Bone marrow (tissue), 2 donors: ENCODE data around the gene MYO5C.
"Not testable (repeated sequence)": the region's sequence is repeated elsewhere in the genome, so short reads cannot be mapped to it uniquely, and the experiment has no call there.

Experiments
- DNase-seq, 2 donors: peaks; one replicate each; lab custom pipeline; 2025; lab: John Stamatoyannopoulos, UW

The MYO5C gene

DNA sequence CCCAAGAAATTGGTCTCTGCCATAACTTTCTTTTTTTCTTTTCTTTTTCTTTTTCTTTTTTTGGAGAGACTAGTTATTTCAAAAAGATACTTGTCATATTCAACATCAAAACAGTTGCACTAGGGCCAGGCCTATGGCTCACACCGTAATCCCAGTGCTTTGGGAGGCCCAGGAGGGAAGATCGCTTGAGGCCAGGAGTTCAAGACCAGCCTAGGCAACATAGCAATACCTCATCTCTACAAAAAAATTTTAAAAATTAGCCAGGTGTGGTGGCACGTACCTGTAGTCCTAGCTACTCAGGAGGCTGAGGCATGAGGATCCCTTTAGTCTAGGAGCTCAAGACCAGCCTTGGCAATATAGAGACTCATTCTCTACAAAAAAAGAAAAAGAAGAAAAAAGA is 55.4 kb downstream of the MYO5C start:
- DNase-seq, result no peak

DNA sequence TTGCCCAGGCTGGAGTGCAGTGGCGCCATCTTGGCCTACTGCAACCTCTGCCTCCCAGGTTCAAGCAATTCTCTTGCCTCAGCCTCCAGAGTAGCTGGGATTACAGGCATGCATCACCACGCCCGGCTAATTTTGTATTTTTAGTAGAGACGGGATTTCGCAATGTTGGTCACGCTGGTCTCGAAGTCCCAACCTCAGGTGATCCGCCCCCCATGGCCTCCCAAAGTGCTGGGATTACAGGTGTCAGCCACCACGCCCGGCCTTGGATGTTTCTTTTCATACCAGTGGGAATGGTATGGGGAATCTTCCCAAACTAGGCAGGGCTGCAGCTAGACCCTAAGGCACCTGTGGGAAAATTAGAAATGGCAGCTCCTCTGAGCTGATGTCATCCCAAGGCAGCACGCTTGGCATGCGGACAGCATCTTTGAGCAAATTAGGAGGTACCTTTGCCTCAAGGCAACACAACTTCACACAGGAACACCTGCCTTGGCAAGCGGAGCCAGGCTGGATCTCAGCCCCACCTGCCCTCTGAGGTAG is 56.5 kb downstream of the MYO5C start:
- not testable (repeated sequence) for DNase-seq

DNA sequence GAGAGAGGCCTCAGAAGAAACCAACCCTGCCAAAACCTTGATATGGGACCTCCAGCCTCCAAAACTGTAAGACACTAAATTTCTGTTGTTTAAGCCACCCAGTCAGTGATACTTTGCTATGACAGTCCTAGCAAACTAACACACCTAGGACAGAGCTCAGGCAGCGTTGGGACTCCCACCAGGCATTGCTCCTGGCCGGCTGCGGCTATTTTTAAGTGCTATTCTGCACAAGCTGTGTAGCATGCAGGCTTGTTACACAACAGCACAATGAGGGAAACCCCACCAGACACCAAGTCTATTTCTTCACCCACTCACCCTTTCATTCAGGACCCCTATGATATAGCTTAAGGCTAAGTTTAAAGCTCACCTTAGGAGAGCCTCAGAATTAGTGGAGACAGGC is 57.5 kb downstream of the MYO5C start:
- no peak for DNase-seq

DNA sequence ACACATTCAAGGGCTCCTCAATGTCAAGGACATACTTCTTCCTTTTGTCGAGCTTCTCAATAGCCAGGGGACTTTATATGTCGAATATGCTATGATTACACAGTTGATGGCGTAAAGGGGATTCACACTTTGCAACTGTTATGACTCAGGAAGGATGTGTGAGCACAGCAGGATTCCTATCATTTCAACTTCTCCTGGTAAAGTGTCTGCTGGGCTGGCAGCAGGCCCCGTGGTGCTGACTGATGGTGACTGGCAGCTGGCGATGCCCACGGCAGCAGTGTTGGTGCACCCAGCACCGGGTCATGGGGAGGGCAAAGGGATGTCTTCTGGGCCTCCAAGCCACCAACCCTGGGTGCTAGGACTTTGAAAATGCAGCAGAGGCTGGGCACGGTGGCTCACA is 59.6 kb downstream of the MYO5C start:
- peak in 1 of 2 donors; percentile 6 for DNase-seq

DNA sequence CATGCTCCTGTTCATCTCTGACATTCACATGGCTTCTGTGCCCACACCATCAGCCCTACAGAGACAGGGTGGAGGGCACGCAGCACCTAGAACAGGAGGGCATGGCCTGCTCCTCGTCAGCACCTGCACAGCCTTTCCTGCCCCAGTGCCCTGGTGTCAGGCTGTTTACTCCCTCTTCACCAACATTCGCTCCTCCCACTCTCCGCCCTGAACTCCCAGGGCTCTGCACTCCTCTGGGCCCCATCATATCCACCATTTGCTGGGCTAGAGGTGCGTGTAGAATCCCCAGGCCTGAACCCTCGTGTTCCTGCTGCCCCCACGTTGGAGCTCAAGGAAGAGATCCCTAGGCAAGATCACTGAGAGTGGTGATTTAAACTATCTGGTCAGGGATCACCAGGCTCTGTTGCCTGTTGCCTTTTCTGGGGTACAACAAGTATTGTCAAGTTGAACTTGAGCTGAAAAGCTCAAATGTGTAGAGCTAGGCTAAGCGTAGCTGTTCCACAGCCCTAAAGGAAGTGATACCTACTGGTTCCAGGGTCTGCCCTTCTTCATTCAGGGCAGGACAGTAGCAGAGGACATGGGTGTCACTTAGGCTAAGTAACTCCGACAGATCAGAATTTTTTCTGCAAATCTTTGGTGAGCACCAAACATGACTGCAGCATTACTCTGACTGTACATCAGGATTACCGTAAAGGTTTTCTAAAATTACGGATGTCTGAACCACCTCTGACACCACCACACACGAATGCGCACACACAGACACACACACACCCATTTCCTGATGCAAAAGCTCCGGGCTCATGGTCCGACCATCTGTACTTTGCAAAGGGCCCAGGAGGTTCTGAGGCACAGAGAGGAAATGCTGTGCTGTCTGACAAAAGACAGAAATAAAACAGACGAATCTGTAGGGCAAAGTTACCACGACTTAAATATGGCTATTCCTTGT is 60.7 kb downstream of the MYO5C start:
- DNase-seq, result peak in 1 of 2 donors; percentile 8

DNA sequence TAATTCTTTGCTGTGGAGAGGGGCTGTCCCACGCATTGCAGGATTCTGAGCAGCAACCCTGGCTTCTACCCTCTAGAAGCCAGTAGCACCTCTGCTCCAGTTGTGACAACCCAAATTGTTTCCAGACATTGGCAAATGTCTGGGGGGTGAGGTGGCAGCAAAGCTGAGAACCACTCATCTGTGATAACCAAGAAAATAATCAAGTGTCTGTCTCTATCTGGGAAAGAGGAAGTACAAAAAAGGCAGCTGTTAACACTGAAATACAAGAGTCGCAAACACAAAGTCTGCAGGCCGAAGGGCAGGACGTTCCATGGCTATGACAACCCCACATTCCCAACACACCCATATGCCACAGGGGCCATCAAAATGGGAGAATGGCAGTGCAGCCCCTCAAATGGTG is 62.2 kb downstream of the MYO5C start:
- peak in 1 of 2 donors; percentile 75 for DNase-seq

DNA sequence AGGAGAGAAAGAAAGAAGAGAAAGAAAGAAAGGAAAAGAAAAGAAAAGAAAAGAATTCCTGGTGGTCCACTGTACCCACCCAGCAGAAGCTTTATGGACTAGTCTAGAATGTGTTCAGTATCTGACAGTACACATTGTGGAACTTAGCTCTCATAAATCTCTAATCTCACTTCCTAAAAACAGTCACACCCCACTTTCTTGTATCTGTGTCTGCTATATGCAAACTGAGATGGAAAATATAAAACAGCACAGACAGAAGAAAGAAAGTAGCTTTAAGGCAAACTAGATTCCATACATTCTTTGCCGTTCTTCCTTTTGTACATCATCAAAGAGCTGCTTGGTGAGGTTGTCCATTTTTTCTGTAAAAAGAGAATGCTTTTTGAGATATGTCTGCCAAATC is 63.3 kb downstream of the MYO5C start:
- peak in 1 of 2 donors; percentile 57 for DNase-seq

DNA sequence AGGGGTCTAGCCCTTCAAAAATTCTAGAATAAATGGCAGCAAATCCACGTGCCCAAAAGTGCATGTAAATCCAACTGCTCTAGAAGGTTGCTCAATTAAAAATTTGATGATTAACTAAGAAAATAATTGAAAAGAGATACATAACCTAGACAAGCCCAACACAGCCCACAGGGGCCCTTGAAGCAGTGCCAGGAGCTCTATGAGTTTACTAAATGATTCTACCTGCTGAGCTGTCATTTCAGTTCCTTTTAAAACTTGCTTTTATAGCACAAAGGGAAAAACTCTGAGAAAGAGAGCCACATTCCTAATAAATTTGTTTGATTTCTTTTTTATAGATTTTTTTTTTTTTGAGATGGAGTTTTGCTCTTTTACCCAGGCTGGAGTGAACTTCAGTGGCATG is 65.5 kb downstream of the MYO5C start:
- no peak for DNase-seq

DNA sequence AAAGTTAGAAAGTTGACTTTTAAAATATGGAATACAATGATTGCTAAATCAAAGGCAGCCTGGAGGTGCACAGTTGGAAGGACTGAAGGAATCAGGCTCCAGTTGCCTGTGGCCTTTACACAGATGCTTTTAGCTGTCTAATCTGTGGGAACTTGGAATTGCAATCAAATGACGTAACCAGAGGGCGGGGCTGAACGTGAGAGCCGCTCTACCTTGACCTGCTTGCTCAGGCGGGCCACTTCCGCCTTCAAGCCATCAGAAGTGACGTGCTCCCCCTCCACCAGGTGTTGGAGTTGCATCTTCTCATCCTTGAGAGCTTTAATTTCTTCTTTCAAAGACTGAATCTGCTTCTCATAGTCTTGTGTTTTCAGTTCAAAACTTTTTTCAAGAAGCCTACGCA is 66.7 kb downstream of the MYO5C start:
- no peak for DNase-seq

DNA sequence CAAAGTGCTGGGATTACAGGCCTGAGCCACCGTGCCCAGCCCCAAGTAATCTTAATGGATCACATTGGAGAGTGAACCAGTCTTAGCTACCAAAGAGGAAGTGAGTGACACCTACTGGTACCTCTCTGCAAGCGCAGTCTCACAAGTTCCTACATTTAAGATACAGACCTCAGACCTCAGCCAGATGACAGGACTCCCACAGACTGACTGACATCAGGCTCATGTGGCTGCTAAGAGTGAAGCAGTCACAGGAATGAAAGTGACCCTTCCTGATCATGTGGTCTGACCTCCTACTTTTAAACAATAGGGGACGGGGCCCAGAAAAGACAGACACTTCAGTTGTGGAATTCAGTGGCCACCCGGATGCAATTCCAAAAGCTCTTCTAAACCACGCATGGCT is 68.1 kb downstream of the MYO5C start:
- DNase-seq, result peak in 1 of 2 donors; percentile 60

DNA sequence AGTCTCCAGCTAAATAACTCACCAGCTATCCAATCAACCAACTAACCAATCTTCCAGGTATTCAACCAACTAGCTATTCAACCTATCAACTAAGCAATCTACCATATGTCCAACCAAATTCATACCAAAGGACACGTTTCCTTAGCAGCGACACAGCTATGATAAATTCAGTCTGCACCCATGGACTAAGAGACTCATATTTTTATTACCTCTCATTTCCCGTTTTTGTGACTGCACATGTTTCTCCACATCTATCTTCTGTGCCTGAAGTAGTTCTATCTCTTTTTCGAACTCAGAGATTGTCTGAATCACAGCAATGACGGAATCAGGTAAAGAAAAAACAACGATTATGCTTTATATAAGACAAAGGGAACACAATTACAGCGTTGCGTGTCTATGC is 70.4 kb downstream of the MYO5C start:
- no peak for DNase-seq

DNA sequence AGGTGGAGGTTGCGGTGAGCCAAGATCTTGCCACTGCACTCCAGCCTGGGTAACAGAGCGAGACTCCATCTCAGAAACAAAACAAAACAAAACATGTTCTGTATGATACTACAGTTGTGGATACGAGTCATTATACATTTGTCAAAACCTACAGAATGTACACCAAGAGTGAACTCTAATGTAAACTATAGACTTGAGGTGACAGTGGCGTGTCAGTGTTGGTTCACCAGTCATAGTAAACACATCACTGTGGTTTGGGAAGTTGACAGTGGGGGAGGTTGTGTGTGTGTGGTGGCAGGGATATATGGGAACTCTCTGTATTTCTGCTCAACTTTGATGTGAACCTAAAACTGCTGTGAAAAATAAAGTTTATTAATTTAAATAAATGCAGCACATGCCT is 71.4 kb downstream of the MYO5C start:
- no peak for DNase-seq

DNA sequence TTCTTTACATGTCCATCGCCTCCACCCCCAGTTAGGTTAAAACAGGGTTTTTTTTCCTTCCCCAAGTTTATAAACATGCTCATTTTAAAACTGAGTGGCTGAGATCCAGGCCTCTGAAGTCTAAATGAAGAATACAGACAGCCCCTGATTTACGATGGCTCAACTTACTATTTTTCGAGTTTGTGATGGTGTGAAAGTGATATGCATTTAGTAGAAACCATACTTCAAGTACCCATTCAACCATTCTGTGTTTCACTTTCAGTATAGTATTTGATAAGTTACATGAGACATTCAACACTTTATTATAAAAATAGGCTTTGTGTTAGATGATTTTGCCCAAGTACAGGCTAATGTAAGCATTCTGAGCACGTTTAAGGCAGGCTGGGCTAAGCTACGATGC is 73.9 kb downstream of the MYO5C start:
- no peak for DNase-seq

DNA sequence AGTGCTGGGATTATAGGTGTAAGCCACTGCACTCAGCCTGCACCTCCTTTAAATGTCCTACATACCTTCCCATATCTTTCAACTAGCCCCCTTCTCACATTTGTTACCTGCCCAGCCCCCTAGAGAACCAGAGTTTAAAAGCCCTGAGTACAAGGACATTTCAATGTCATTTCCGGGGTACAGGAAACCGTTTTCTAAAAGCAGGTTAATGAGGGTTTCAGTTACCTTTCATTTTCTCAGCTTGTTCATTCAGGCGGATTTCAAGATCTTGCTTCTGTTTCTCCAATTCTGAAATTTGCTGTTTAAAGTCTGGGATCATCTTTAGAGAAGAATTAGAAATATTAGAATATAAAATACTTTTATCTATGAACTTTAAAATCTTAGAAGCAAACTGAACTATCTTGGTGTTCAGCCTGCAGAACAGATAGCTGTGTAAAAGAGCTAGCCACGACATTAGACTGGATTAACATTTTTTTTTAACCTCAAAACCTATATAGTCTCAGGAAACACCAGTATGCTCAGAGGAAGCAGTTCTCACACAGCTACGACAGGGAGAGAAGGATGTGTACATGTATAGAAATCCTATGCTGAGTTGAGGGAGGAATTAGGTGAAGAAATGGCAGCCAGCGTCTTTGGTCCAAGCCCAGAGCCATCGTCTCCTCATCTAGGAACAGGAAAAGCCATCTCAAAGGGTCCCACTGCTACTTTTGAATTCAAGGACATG is 74.5 kb downstream of the MYO5C start:
- peak in 1 of 2 donors; percentile 10 for DNase-seq

DNA sequence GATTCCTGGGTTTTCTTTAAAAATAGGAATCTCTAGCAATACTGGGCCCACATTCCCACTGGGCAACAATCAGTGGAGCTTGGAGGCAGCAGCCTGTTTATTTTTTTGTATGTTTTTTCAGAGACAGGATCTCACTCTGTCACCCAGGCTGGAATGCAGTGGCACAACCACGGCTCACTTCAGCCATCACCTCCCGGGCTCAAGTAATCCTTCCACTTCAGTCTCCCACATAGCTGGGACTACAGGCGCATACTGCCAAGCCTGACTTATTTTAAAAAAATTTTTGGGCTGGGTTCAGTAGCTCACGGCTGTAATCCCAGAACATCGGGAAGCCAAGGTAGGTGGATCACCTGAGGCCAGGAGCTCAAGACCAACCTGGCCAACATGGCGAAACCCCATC is 75.4 kb downstream of the MYO5C start:
- DNase-seq, result no peak

DNA sequence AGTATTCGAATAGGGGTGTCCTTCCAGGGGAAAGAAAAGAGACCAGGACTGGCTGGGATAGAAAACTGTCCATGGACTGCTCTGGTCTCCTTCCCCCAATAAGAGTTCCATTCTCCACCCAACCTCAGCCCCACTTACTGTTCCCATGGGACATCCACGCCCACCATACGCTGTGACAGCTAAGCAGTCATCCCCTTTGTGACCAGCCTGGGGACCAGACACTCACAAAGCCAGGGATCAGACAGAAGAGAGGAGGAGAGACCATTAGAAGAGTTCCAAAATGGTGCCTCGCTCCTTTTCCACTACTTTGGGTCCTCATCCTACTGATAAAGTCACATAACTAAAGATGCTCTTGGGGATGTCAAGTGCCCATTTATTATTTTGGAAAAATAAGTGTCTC is 76.8 kb downstream of the MYO5C start:
- no peak for DNase-seq

DNA sequence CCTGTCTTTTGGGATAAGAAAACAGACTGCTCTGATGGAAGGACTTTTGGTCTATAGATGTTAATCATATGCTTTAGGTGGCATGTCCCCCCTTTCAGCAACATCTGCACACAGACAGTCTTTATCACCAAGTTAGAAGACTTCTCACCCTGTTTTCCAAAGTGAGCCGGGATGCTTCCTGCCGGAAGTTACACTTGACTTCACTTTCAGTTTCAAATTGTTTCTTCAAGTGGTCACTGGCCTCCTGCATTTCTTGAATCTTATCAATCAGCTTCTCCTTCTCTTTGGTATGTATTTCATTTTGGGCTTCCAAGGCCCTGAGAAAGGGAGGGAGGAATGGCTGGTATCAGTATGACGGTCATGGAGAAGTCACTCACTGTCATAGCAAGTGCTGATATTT is 77.2 kb downstream of the MYO5C start:
- DNase-seq, result no peak

DNA sequence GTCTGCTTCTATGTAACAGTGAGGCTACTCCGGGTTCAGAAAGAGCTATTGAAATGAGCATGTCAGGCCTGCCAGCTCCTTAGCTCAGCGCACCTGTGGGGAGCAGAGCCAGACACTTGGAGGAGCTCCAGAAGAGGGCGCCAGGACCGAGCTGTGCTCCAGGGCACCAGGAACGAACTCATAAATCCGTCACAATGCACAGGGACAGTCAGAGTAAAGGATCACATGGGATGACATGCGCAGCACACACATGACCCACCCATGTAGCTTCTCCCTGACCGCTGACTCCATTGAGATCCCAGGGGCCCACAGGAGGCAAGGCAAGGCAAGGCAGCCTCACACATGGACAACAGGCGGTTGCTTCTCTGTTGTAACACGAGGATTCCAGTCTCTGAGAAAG is 78.4 kb downstream of the MYO5C start:
- no peak for DNase-seq

DNA sequence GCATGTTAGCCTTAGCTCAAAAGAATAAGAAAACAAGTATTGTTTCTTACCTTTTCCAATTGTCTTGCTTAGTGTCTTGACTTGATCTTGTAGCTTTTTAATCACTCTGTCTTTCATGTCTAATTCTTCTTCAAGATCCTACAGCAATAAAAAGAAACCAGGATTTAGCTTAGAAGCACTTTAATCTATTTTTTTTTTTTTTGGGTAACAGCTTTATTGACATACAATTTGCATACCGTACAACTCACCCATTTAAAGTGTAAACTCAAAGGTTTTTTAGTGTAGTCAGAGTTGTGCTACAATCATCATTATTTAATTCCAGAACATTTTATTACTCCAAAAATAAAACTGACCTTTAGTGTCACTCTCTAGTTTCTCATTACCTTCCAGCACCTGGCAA is 81.1 kb downstream of the MYO5C start:
- no peak for DNase-seq

DNA sequence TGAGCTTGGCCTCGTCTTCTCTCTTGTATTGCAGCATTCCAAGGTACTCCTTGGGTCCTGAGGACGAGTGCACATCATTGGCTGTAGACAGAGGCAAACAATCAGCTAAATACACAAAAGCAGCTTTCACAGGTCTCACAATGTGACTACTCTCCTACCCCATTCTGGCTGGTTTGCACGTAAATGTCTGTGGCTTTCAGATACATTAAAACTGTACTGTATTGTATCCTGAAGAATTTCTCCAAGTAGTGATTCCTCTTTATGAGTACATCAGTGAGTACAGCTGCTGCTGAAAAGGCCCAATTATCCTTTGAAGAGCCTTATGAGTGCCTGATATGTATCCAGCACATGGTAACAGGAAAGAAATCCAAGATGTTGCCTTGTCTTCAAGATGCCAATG is 82.4 kb downstream of the MYO5C start:
- no peak for DNase-seq

DNA sequence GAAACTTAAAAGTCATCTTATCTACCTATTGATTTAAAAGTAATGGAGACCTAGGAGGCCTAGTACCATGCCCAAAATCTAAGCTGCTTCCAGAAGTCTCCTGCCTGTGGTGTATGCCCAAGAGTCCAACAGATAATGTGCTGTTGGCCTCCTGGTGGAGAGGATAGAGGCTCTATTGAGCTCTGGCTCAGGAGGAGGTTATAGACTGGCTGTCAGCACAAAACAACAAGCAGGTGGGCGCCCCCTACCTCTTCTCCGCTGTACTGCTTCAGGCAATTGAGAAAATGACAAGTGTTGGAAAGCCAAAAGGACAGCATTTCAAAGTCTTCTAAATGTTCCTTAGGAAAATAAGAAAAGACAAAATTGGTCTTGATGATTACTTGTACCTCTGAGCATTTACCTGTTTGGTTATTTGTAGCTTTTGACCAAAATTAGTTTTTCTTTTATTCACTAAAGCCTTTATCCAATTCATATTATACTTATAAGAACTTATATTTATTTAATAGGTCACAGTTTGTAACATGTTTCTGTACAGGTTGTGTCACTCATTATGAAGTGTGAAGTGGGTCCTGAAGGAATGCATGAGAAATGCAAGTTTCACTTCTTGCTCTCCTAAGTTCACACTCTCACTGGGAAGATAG is 87.2 kb downstream of the MYO5C start:
- DNase-seq, result peak in 1 of 2 donors; percentile 6

DNA sequence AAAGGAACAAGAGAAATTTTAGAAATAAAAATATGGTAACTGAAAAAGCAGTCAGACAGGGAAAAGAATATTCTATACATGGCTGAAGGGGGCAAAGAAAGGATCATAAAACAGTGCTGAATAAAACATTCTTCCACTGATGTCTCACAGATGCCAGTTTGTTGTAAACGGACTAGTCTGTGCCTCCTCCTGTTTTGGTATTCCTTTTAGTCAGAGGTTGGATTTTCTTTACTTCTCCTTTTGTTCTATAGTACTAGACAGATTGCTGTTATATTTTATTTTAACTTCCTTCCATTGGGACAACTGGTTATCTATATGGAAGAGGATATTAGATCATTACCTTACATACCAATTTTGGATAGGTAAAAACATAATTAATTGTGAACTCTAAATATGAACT is 88.4 kb downstream of the MYO5C start:
- no peak for DNase-seq

DNA sequence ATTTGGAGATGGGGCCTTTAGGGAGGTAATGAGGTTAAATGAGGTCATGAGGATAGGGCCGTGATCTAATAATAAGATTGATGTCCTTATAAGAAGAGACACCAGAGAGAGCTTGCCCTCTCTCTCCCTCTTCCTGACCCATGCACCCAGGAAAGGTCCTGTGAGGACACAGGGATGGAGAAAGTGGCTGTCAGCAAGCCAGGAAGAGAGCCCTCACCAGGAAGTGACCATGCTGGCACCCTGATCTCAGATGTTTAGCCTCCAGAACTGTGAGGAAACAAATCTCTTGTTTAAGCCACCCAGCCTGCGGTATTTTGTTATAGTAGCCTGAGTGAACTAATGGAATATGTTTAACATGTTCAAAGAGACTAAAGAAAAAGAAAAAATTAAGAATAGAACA is 89.2 kb downstream of the MYO5C start:
- no peak for DNase-seq
